Neutrophil (primary cell): Measurements from ENCODE around the gene DOCK8.
A peak's percentile ranks its signal among the peaks of the same experiment; 100 is the strongest.

ENCODE experiments used
- H3K27ac ChIP-seq: fragments of 200-600 bp; sonication (generic); 2 replicates; pipeline ENCODE4 v1.5.1; 2016; ENCODE audit warnings: mild to moderate bottlenecking, moderate library complexity
- H3K27me3 ChIP-seq: fragments of 200-600 bp; sonication (generic); 2 replicates; pipeline ENCODE4 v1.6.0; 2016; ENCODE audit warnings: mild to moderate bottlenecking
- H3K36me3 ChIP-seq: fragments of 200-600 bp; sonication (generic); 2 replicates; pipeline ENCODE4 v1.5.1; 2017
- H3K4me1 ChIP-seq, 2 experiments: fragments of 200-600 bp in 1 of 2; sonication (generic) in 1 of 2; 1 replicate in 1 of 2; 2 replicates in 1 of 2; pipeline versions ENCODE4 v1.5.1 to v1.6.1; 2013 to 2016; ENCODE audit warnings: low read depth in 1 of 2, low read length in 1 of 2, mild to moderate bottlenecking in 1 of 2, moderate library complexity in 1 of 2; ENCODE audit not compliant: control insufficient read depth in 1 of 2, insufficient read depth in 1 of 2
- H3K4me3 ChIP-seq, 2 experiments: fragments of 200-600 bp in 1 of 2; sonication (generic) in 1 of 2; 1 replicate in 1 of 2; 2 replicates in 1 of 2; pipeline ENCODE4 v1.5.1; 2013 to 2016; ENCODE audit warnings: low read depth in 1 of 2, low read length in 1 of 2, mild to moderate bottlenecking in 1 of 2, moderate library complexity in 1 of 2
- H3K9me3 ChIP-seq: fragments of 200-600 bp; sonication (generic); 2 replicates; pipeline ENCODE4 v1.5.1; 2016
- TF ChIP-seq, protein P1 (sequence below): fragments of 200-600 bp; sonication (generic); IDR thresholded peaks from 2 replicates; pipeline ENCODE4 v1.5.1; 2016; ENCODE audit warnings: antibody characterized with exemption

DOCK8 gene

GRCh38 chr9:259405-260404, 45.0 kb downstream of the DOCK8 start:
- Histone ChIP-seq H3K27ac (peak overlapping the region; percentile 93), H3K4me3 (no peak overlapping the region), H3K36me3 (no peaks in the 10 kb centered on the region), H3K27me3 (no peaks in the 10 kb centered on the region), H3K4me1 (peaks cover 43 to 58% of the 10 kb centered on the region in 2 experiments), H3K9me3 (no peaks in the 10 kb centered on the region)
- TF ChIP-seq, protein P1, sequence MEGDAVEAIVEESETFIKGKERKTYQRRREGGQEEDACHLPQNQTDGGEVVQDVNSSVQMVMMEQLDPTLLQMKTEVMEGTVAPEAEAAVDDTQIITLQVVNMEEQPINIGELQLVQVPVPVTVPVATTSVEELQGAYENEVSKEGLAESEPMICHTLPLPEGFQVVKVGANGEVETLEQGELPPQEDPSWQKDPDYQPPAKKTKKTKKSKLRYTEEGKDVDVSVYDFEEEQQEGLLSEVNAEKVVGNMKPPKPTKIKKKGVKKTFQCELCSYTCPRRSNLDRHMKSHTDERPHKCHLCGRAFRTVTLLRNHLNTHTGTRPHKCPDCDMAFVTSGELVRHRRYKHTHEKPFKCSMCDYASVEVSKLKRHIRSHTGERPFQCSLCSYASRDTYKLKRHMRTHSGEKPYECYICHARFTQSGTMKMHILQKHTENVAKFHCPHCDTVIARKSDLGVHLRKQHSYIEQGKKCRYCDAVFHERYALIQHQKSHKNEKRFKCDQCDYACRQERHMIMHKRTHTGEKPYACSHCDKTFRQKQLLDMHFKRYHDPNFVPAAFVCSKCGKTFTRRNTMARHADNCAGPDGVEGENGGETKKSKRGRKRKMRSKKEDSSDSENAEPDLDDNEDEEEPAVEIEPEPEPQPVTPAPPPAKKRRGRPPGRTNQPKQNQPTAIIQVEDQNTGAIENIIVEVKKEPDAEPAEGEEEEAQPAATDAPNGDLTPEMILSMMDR: no peak

- Histone ChIP-seq H3K9me3 (no peaks in the 10 kb centered on the region), H3K27me3 (no peaks in the 10 kb centered on the region), H3K4me3 (no peak overlapping the region), H3K4me1 (peaks cover 48 to 67% of the 10 kb centered on the region in 2 experiments), H3K27ac (peak overlapping the region; percentile 69), H3K36me3 (no peaks in the 10 kb centered on the region)
- TF ChIP-seq, protein P1: no peak
Measured at GRCh38 chr9:264231-264630, 49.6 kb downstream of the DOCK8 start.

DNA sequence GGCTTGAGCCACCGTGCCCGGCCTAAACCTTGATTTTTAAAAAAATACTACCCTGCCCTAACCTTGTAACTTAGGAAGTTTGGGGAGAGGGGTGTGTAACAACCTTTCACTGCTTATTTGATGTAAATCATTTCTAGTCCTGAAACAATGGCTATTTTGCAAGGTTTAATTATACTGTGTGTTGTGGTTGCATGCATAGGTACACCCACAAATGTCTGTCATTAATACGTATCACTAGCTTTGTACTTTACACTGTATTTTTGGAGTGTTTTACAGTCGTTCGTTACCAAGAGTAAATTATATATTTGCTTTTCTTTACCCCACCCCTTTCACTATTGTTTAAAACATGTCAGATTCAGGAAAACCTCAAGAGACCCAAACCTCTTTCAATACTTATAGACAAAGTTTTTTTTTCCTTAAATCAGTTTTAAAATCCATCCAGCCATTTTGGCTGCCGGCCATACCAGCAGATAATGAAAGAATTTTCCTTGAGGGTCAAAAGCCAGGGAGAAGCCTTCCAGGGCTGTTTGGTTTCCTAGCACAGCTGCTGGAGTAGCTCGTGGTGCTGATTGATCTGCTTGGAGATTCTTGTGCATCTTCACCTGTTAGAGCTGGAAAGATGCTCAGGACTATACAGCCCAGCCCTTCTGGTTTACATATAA, 50.7 kb downstream of the DOCK8 start:
- H3K36me3 ChIP-seq: no peaks in the 10 kb centered on the region
- H3K27me3 ChIP-seq: no peaks in the 10 kb centered on the region
- TF ChIP-seq, protein P1: no peak
- no peak overlapping the region for H3K4me3 ChIP-seq
- peaks cover 48 to 67% of the 10 kb centered on the region in 2 experiments for H3K4me1 ChIP-seq
- peak overlapping the region; percentile 99 for H3K27ac ChIP-seq
- H3K9me3 ChIP-seq: no peaks in the 10 kb centered on the region

- no peaks in the 10 kb centered on the region for H3K9me3 ChIP-seq
- H3K4me3 ChIP-seq: no peak overlapping the region
- no peaks in the 10 kb centered on the region for H3K27me3 ChIP-seq
- peak overlapping the region; percentile 99 for H3K27ac ChIP-seq
- peaks cover 56 to 74% of the 10 kb centered on the region in 2 experiments for H3K4me1 ChIP-seq
- TF ChIP-seq, protein P1: no peak
- no peaks in the 10 kb centered on the region for H3K36me3 ChIP-seq
Measured at GRCh38 chr9:266228-266627, 51.6 kb downstream of the DOCK8 start.

GRCh38 chr9:268616-269015, 54.0 kb downstream of the DOCK8 start:
- Histone ChIP-seq H3K27me3 (no peaks in the 10 kb centered on the region), H3K4me3 (peak overlapping the region; percentile 10 to 54), H3K36me3 (peaks cover 4% of the 10 kb centered on the region), H3K9me3 (no peaks in the 10 kb centered on the region), H3K27ac (peak overlapping the region; percentile 99), H3K4me1 (peaks cover 80 to 96% of the 10 kb centered on the region in 2 experiments)
- TF ChIP-seq, protein P1: no peak
